ENCODE data around the gene BRCA2.

BRCA2 gene, protein sequence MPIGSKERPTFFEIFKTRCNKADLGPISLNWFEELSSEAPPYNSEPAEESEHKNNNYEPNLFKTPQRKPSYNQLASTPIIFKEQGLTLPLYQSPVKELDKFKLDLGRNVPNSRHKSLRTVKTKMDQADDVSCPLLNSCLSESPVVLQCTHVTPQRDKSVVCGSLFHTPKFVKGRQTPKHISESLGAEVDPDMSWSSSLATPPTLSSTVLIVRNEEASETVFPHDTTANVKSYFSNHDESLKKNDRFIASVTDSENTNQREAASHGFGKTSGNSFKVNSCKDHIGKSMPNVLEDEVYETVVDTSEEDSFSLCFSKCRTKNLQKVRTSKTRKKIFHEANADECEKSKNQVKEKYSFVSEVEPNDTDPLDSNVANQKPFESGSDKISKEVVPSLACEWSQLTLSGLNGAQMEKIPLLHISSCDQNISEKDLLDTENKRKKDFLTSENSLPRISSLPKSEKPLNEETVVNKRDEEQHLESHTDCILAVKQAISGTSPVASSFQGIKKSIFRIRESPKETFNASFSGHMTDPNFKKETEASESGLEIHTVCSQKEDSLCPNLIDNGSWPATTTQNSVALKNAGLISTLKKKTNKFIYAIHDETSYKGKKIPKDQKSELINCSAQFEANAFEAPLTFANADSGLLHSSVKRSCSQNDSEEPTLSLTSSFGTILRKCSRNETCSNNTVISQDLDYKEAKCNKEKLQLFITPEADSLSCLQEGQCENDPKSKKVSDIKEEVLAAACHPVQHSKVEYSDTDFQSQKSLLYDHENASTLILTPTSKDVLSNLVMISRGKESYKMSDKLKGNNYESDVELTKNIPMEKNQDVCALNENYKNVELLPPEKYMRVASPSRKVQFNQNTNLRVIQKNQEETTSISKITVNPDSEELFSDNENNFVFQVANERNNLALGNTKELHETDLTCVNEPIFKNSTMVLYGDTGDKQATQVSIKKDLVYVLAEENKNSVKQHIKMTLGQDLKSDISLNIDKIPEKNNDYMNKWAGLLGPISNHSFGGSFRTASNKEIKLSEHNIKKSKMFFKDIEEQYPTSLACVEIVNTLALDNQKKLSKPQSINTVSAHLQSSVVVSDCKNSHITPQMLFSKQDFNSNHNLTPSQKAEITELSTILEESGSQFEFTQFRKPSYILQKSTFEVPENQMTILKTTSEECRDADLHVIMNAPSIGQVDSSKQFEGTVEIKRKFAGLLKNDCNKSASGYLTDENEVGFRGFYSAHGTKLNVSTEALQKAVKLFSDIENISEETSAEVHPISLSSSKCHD (N-terminal part only)

DNA sequence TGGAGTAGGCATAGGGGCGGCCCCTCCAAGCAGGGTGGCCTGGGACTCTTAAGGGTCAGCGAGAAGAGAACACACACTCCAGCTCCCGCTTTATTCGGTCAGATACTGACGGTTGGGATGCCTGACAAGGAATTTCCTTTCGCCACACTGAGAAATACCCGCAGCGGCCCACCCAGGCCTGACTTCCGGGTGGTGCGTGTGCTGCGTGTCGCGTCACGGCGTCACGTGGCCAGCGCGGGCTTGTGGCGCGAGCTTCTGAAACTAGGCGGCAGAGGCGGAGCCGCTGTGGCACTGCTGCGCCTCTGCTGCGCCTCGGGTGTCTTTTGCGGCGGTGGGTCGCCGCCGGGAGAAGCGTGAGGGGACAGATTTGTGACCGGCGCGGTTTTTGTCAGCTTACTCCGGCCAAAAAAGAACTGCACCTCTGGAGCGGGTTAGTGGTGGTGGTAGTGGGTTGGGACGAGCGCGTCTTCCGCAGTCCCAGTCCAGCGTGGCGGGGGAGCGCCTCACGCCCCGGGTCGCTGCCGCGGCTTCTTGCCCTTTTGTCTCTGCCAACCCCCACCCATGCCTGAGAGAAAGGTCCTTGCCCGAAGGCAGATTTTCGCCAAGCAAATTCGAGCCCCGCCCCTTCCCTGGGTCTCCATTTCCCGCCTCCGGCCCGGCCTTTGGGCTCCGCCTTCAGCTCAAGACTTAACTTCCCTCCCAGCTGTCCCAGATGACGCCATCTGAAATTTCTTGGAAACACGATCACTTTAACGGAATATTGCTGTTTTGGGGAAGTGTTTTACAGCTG, at the start of gene BRCA2, which contains the start of gene ZAR1L:
BRCA2 (plus strand) TSS at position 271 of the 790 bp plus-strand sequence. CDS start 953 bp downstream, outside the sequence.
ZAR1L (minus strand) TSS at position 126 of the 790 bp plus-strand sequence. CDS start 3,438 bp downstream, outside the sequence.
- DNase-seq (ENCODE audit: low spot score), result peak; percentile 84

DNA sequence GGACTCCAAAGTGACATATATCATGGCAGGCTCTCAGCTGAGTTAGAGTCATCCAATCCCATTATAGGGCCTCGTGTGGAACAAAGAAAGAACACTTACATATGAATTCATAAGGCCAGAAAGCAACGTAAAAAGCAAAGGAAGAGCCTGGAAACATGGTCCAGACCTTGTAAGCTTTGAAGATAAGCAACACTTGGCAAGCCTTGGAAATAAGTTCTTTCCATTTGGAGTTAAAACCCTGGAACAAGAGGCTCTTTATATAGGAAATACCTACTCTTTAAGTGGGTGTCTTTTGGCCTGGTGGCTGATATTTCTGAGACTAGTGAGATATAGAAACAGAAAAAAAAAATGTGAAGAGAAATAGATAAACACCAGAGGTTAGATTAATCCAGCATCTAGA, 49.6 kb upstream of the BRCA2 start:
- DNase-seq (ENCODE audit: low spot score), result no peak

DNA sequence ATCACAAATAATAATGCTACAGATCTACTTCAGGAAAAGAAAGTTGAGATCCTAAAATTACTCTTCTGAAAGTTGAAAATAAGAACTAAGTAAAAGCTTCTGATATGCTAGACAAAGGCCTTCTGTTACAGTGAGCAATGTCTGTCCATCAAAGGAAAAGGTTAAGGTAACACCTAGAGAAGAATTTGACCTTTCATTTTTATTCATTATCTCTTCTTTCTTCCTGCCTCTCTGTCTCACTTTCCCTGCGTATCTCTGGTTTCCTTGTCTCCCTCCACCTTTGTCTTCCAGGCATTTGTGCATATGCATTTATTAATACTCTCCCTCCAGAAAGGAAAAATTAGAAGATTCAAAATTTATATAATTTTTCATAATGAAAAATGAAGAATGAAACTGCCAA, 49.2 kb upstream of the BRCA2 start:
- DNase-seq (ENCODE audit: low spot score), result no peak

DNA sequence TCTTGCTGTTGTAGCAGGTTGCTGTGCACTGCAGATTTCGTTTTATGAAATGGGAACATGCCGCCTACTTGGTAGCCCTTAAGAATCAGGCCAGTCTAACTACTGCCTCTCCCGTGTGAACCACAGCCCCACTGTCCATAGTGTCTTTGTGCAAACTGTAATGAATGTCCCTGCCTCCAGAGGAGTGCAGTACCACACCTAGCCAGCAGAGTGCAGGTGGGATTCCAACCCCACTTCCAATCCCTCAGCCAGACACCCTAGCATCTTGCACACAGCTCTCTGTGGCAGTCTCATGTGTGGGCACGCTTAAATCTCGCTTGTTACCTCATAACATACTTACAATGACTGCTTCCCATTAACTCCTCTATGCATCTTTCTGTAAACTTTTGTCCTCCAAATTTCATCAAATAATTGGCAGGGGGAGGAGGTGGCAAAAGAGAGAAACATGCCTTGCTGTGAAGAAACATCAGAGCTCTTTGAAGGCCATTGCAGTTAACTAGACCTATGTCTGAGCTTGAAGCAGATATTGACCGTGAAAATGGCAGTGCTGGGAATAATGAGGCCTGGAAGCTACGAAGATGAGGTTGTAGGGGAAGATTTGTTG, 47.4 kb upstream of the BRCA2 start:
- peak; percentile 9 for DNase-seq (ENCODE audit: low spot score)

DNA sequence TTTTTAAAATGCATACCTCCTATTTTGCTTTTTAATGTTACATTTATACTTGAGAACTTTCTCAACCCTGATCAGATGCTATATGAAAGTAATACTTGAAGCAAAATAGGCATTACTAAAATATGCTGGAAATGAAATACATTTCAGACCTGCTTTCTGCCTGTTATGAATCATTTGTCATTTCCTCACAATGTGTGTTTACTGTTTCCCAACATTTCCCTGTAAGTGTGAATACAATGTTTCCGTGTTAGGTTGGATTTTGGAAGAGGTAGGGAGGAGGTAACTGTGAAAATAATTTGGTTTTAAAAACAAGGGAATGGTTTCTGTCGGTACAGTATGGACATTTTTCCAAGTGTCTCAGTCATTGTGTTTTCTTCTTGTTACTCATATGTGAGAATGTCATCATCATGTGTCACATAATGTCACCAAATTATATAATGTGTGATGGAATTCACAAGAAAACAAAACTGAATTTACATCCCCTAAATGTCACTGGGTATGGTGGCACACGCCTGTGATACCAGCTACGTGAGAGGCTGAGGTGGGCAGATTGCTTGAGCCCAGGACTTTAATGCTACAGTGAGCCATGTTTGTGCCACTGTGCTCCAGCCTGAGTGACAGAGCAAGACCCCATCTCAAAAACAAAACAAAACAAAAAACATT, 43.2 kb upstream of the BRCA2 start:
- no peak for DNase-seq (ENCODE audit: low spot score)

DNA sequence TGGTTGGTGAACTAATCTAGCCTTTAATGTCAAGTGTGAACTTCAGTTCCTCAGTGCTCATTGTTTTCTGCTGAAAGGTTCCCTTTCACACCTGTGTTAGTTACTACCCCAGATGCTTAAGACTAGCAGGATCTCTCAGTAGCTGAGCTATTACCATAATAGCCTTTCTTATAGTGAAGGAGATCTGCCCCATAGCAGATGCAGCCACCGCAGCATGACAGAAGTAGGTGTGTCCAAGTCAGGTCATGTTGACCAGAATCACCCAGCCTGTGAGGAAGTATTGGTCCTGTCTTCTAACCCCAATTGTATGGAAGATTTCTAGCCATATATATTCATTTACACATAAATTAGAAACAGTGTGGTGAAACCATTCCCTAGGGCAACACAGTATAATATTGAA, 37.5 kb upstream of the BRCA2 start:
- DNase-seq (ENCODE audit: low spot score), result no peak

DNA sequence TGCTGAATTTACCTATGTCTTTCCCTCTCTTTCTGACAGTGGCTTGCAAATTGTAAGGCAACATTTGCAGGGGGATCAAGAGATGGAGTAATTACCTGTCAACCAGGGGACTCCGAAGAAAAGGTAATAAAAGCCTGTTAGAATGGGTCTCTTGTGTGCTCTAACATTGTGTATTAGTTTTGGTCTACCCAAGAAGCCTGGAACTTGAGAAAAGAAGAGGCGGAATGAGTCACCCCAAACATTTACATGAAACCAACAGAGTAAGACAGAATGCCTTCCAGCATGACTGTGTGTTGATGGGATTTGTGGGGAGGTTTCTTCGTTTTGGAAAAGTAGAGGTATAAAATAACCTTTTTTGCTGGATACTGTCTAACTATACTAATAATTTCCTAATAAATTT, 36.9 kb upstream of the BRCA2 start:
- DNase-seq (ENCODE audit: low spot score), result no peak

DNA sequence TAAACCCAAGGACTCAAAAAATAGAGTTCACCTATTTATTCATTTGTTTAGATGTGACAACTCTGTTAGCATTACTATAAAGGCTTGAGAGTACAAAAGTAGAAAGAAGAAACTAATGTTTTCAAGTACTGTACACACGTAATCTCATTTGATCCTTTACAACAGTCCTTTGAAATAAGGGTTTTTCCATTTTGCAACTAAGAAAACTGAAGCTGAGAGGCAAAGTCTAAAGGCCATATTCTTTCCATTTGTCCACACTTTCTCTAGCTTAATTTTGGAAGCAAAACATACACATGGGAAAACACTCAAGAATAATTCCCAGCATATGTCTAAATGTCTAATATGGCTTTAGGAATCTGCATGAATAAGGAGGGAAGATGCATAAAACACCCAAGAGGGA, 34.2 kb upstream of the BRCA2 start:
- no peak for DNase-seq (ENCODE audit: low spot score)

DNA sequence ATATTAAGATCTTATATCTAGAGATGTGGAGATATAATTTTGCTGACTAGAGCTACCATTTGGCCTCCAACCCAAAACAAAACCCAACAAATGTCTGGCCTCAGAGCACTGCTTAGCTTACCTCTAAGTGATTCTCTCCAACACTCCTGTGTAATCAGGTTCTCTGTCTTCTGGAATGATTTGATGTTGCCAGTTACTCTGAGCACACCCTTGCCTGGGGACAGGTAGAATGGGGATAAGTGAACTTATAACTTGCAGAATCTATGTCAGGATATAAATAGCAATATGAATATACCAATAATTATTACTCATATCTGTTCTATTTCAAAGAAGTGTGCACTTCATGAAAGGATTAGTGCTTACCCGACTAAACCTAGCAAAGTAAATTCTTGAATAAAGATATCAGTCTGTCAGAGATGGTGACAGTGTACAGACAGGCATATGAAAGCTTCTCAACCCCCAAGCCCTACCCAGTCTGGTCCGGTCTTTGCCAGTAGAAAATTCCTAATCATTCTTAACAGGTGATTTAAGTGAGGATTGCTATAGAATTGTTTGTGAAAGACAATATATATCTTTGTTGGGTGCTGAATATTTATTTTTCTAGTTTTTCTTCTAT, 33.1 kb upstream of the BRCA2 start:
- no peak for DNase-seq (ENCODE audit: low spot score)

DNA sequence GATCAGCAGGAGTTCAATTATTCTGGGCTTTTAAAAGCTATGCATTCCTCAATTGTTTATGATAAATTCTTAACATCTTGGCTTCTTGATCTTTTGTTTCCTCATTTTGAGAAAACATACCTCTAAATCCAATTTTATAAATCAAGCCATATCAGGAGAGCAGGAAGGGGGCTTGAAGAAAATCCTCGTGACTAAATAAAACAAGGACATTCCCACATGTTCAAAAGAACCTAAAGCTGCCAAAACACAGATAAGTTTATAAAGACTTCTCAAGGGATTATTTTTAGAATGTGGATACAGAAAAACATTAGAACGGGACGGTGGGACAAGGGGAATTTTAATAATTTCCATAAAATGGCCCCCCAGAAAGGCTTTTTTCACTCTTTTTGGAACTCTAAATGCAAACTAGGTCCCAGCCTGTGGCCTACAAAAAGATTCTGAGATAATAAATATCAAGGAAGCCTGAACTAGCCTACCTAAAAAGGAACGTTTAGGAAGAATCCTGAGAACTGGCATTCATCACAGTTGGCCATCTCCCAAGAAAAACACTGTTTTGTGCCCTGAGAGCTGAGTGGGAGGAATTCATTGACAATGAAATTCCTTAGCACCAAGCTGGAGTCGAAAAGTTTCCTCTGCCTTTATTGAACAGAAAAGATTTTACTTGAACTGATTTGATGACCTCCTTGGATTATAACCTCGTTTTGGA, 30.2 kb upstream of the BRCA2 start:
- DNase-seq (ENCODE audit: low spot score), result no peak

DNA sequence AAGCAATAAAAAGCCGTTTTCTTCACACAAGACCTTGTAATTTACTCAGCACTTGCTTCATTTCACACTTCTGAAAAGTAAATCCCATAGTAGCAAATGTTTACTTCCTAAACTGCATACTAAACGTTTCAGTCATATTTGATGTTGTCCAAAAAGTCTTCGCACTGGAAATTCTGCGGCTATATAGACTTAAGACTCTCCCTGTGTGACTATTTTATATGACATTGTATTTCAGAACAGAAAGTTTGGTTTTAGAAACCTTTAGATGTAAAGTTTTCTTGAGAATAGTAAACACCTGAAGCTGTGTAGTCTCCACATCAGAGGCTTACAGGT, 29.7 kb upstream of the BRCA2 start:
- no peak for DNase-seq (ENCODE audit: low spot score)

DNA sequence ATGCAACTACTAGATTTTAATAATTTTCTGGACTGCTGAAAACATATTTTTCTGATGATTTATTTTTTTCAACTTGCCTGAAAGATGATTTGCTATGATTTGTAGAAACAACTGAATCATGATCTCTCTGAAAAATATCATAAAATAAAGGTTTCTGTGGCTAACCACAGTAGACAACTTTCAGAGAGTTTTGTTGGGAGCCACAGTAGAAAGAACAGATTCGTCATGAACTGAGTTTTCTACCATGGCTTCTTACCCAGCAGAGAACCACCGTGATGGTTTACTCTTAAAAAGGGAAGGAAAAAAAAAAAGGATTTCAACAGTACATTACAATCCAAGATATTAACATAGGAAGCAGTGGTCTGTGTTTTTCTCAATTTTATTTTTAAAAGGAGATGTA, 18.1 kb upstream of the BRCA2 start:
- no peak for DNase-seq (ENCODE audit: low spot score)

DNA sequence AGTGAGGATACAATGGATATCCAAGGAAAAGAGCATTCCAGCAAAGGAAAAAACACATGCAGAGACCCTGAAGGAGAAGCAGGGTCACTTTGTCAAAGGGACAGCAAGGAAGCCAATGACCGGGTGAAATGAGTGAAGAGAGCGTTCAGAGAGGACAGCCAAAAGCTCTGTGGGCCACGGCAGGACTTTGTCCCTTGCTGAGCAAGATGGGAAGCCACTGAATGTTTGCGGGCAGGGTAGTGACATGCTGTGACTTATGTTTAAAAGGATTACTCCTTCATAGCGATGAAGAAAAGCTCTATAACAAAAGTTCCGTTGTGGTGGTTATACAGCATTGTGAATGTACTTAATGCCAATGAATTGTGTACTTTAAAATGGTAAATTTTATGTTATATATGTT, 16.6 kb upstream of the BRCA2 start:
- no peak for DNase-seq (ENCODE audit: low spot score)

DNA sequence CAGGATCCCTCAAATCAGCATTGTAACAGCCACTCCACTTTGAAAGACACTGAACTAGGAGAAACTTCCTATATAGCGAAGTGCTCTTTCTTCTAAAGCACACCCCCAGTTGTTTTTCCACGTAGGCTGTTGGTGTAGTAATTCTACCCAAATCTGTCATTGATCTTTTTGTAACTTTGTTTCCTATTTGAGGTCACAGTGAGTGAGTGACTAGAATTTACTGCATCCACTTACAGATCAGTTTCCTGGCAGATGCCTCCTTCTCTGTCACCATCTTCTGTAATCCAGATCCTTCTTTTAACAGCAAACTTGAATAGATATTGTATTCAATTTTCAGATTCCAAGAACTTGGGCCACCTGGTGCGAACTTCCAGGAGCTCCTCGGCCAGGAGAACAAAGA, 15.4 kb upstream of the BRCA2 start:
- DNase-seq (ENCODE audit: low spot score), result no peak

DNA sequence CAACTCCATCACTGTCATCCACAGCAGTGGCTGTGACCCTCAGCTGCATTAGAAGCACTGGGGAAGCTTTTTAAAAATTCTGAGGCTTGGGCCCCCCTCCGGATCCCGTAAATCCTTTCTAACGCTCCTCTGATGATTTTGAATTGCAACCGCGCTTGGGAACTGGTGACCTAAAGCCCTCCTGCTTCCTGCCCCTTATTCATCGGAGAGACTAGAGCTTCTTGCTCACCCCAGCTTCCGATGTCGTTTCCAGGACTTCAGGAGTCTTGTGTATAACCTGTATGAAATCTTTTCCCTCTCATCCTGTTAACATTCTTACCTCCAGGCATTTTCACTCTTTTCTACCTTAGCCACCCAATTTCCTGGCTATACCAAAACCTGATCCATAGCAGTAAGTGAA, 14.9 kb upstream of the BRCA2 start:
- no peak for DNase-seq (ENCODE audit: low spot score)

DNA sequence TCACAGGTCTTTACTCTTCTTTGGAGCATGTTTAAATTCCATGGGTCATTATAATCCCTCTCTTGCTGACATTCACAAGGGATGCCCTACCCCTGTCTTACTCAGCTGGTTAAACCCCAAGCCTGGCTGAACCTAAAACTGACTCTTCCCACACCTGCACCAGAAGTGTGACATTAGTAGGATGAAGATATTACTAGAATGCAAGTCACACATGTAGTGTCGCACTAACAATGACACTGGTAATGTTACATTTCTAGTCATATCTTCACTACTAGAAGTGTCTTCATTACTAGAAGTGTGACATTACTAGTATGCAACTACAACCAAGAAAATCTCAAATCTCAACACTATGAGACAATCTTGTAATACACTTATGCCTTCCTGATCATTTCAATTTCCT, 14.4 kb upstream of the BRCA2 start:
- DNase-seq (ENCODE audit: low spot score), result no peak

DNA sequence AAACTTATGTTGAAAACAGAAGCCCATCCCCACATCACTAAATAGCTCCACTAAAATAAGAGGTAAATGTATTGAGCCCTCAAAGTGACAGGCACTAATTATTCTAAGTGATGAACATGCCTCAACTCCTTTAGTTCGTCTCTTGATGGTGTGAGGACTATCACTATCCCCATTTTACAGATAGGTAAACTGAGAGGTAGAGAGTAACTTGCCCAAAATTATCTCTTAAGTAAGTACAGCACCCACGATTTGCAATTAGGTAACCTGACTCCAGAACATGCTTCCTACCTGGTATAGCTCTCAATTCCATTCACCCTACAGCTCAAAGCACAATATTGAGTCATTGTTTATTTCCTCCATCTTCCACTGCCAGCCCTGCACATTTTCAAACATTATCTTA, 12.8 kb upstream of the BRCA2 start:
- no peak for DNase-seq (ENCODE audit: low spot score)

DNA sequence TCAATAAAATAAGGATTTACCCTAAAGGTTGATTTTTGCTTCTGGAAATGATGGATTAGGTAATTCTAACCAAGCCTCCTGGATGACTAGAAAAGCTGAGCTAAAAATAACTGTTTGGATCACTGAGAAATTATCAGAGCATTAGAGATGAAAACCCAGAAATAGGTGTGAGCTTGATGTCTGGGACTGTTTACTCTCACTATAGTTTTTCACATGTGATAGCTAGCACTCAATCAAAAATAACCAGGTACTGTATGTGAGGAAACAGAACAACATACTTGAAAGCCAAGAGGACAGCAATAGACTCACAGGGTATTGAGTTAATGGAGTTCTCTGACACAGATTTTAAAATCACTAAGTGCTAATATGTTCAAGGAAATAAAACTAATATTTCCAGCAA, 9.7 kb upstream of the BRCA2 start:
- no peak for DNase-seq (ENCODE audit: low spot score)

DNA sequence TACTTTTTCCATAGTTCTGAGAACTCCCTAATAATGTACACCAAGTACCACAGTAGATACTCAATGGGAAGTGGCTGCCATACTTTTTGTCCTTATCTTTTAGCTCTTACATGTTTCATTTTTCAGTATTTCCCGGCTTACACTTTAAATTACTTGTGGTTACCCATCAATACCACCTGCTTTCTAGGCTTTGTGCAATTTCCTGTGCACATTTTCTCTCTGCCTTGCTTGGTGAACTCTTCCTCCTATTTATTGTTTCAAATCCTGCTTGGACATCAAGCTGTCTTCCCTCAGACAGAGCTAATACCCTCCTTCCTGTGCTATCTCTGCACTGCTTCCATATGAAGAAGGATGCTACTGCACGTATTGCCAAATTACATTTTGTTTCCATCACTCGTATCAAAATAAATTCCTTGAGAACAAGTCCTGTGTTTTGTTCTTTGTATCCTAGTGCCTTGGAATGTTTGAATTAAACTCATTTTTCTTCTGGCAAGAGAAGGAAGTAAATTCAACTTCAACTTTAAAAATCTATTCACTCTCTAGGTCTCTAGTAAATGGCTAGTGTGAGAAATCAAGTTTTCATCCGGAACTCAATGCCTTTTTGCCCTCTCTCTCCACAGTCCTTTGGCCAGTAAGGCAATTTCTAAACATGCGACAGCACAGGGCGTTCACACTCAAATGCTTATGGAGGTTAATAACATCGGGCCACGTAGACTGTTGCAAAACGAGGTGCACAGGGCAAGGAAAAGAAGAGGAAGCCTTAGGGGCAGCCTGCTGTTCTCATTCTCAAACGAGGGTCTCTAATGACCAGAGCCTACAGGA, 5.8 kb upstream of the BRCA2 start:
- DNase-seq (ENCODE audit: low spot score), result no peak

Data from cerebellar cortex (tissue), 1 donor.